Peyer's patch (tissue), 4 donors: ENCODE measurements around the gene ARPC5.

ENCODE experiments used
- POLR2A ChIP-seq, 2 donors: fragments of 450-650 bp; IDR thresholded peaks; one replicate each; pipeline ENCODE4 v1.5.1; 2017; ENCODE audit warnings: antibody characterized with exemption in 2 of 2, mild to moderate bottlenecking in 2 of 2, moderate library complexity in 2 of 2
- TF ChIP-seq, protein P1 (sequence below), 6 experiments: fragments of 450-650 bp in 4 of 6; fragments of 200-600 bp in 2 of 6; sonication (generic) in 1 of 6; IDR thresholded peaks; one replicate each; pipeline ENCODE4 v1.5.1; 2017 to 2019; ENCODE audit warnings: antibody characterized with exemption in 6 of 6, mild to moderate bottlenecking in 3 of 6, moderate library complexity in 1 of 6

DNA sequence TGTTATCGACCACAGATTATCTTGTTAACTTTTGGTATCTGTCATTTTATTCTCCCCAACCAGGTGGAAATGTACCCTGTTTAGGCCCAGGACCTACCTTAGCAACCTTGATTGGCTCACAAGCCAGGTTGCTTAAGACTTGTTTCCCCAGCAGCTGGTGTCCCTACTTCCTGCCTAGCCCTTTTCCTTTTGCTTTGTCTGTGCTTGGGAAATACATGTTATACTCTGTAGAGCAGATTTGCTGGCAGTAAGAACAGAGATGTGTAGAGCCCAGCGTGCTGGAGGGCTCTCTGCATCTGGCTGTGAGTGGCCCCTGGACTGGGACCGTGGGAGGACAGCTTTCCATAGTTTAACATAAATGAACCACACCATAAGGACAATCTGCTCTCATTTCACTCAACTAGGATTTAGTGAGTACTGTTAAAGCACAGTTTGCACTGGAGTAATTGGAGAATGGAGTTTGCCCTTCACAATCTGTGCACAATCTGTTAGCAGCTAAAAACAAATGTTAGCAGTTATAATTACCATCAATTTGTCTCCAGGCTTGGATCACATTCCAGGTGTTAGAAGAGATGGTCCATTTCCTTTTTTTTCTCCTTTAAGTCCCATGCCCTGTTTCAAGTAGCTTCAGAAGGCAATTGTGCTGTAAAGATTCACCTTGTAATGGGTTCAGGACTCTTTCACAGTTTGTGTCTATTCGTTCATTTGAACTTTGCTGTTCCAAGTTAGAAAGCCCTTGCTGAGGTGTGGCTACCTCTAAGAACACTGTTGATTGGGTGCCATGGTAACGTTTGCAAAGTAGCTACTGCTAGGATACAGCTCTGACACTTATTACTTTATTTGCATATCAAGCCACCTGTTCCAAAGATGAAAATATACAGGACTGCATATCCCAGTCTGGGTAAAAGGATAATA is 17.2 kb upstream of the ARPC5 start, which contains the start of gene APOBEC4:
- no peak for TF ChIP-seq POLR2A (IDR thresholded peaks at IDR 0.05)
- TF ChIP-seq, protein P1, sequence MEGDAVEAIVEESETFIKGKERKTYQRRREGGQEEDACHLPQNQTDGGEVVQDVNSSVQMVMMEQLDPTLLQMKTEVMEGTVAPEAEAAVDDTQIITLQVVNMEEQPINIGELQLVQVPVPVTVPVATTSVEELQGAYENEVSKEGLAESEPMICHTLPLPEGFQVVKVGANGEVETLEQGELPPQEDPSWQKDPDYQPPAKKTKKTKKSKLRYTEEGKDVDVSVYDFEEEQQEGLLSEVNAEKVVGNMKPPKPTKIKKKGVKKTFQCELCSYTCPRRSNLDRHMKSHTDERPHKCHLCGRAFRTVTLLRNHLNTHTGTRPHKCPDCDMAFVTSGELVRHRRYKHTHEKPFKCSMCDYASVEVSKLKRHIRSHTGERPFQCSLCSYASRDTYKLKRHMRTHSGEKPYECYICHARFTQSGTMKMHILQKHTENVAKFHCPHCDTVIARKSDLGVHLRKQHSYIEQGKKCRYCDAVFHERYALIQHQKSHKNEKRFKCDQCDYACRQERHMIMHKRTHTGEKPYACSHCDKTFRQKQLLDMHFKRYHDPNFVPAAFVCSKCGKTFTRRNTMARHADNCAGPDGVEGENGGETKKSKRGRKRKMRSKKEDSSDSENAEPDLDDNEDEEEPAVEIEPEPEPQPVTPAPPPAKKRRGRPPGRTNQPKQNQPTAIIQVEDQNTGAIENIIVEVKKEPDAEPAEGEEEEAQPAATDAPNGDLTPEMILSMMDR (IDR thresholded peaks at IDR 0.05): no peak
